Stimulated activated CD4-positive, alpha-beta T cell treated with anti-CD3 and anti-CD28 coated beads, Interleukin-12 subunit alpha, Interleukin-12 subunit beta, amount 100 ng/mL, for 4 hours (primary cell): ENCODE data around the gene SAP30BP.
"Not testable (repeated sequence)": the region's sequence is repeated elsewhere in the genome, so short reads cannot be mapped to it uniquely, and the experiment has no call there.

Experiments used
- DNase-seq: peaks from one replicate; pipeline ENCODE4 v3.0.0-alpha.2; 2020

SAP30BP gene

GRCh38 chr17:75634754-75635609 is 32.2 kb upstream of the SAP30BP start:
- no peak for DNase-seq

- DNase-seq: no peak
Measured at GRCh38 chr17:75635610-75636202, 31.4 kb upstream of the SAP30BP start.

- DNase-seq: no peak
Measured at GRCh38 chr17:75636381-75637142, 30.6 kb upstream of the SAP30BP start.

GRCh38 chr17:75637143-75637538 is 30.0 kb upstream of the SAP30BP start:
- DNase-seq: no peak

- no peak for DNase-seq
Measured at GRCh38 chr17:75637551-75637950, 29.6 kb upstream of the SAP30BP start.

- not testable (repeated sequence) for DNase-seq
Measured at GRCh38 chr17:75638039-75638438, 29.1 kb upstream of the SAP30BP start.

GRCh38 chr17:75638893-75639292 is 28.2 kb upstream of the SAP30BP start:
- no peak for DNase-seq

GRCh38 chr17:75639327-75639726 is 27.8 kb upstream of the SAP30BP start:
- no peak for DNase-seq

GRCh38 chr17:75639771-75640555 is 27.2 kb upstream of the SAP30BP start:
- no peak for DNase-seq

GRCh38 chr17:75640556-75641119 is 26.5 kb upstream of the SAP30BP start:
- no peak for DNase-seq

- DNase-seq: no peak
Measured at GRCh38 chr17:75641343-75641742, 25.8 kb upstream of the SAP30BP start.

GRCh38 chr17:75642182-75642783 is 24.9 kb upstream of the SAP30BP start:
- no peak for DNase-seq

GRCh38 chr17:75642784-75643642 is 24.1 kb upstream of the SAP30BP start:
- DNase-seq: no peak

GRCh38 chr17:75643643-75644017 is 23.5 kb upstream of the SAP30BP start:
- no peak for DNase-seq

- no peak for DNase-seq
Measured at GRCh38 chr17:75645501-75645888, 21.6 kb upstream of the SAP30BP start.

- no peak for DNase-seq
Measured at GRCh38 chr17:75645889-75646637, 21.1 kb upstream of the SAP30BP start.

GRCh38 chr17:75646638-75646992 is 20.5 kb upstream of the SAP30BP start:
- DNase-seq: no peak

GRCh38 chr17:75647061-75647460 is 20.1 kb upstream of the SAP30BP start:
- no peak for DNase-seq

- DNase-seq: no peak
Measured at GRCh38 chr17:75647921-75648320, 19.2 kb upstream of the SAP30BP start.

- DNase-seq: no peak
Measured at GRCh38 chr17:75649687-75650086, 17.5 kb upstream of the SAP30BP start.

GRCh38 chr17:75650874-75651273 is 16.3 kb upstream of the SAP30BP start:
- no peak for DNase-seq
